ENCODE data around the gene CD79A. TPM values are rescaled to one million over a fixed set of nuclear protein-coding genes. Genes with fewer than 3 reads are reported as not detected.
"Not testable (repeated sequence)": the region's sequence is repeated elsewhere in the genome, so short reads cannot be mapped to it uniquely, and the experiment has no call there.

Gene CD79A
- total and polyA plus RNA-seq, 4 donors = 0.22 to 0.59 (median 0.44) TPM; not detected in 1

DNA sequence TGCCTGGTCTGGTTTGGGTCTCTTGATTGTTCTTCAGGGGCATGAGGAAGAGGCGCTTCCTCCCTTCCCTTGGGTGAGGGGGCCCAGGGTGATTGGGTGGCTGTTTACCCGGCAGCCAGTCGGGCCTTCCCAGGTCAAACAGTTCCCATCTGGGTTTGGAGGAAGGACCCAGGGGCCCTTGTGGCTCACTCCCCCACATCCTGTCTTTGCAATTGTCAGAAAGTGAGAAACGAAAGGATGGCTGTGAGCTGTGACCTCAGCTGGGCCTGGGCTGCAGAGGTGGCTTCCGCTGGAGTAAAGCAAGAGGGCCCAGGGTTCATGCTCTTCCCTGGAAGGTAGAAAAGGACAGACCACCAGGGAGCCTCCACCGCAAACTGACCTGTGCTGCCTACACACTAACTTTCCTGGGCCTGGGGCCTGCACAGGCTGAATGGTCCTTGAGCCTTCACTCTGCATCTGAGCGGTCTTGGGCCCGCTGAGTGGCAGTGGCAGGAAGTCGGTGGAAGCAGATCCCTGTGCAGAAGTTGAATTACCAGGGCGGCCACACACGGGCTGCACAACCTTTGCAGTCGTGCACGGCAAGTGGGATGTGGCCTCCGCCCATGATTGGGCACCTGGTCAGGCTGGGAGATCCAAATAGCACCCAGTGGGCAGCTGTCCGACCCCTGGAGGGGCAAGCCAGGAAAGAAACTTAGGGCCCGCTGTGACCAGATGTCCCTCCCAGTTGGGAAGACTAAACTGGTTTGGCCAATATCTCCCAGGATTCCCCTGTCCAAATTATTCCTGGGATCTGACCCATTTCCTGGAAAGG is 5.3 kb upstream of the CD79A start:
- H3K36me3 ChIP-seq (ENCODE audit: control insufficient read depth, insufficient read depth, low read length) = peaks cover 67% of the 10 kb centered on the region
- no peaks in the 10 kb centered on the region for H3K27me3 ChIP-seq (ENCODE audit: control insufficient read depth, insufficient read depth, low read length)
- 87% methylated on average over 14 of the region's 16 CpGs for WGBS (ENCODE audit: insufficient coverage)
- no peak for DNase-seq (ENCODE audit: low read depth in 4 of 6, low spot score in 6 of 6)
- no peaks in the 10 kb centered on the region for H3K4me1 ChIP-seq (ENCODE audit: control insufficient read depth, insufficient read depth, low read length)
- no peak overlapping the region for H3K4me3 ChIP-seq (ENCODE audit: low read depth, low read length)
- no peaks in the 10 kb centered on the region for H3K9me3 ChIP-seq (ENCODE audit: control insufficient read depth, insufficient read depth, low read length)
- H3K27ac ChIP-seq (ENCODE audit: low read depth, low read length) = no peak overlapping the region

GRCh38 chr19:41872384-41872774 is 4.7 kb upstream of the CD79A start:
- Histone ChIP-seq H3K4me1 (ENCODE audit: control insufficient read depth, insufficient read depth, low read length) (no peaks in the 10 kb centered on the region), H3K36me3 (ENCODE audit: control insufficient read depth, insufficient read depth, low read length) (peaks cover 61% of the 10 kb centered on the region), H3K4me3 (ENCODE audit: low read depth, low read length) (no peak overlapping the region), H3K27me3 (ENCODE audit: control insufficient read depth, insufficient read depth, low read length) (no peaks in the 10 kb centered on the region), H3K9me3 (ENCODE audit: control insufficient read depth, insufficient read depth, low read length) (no peaks in the 10 kb centered on the region), H3K27ac (ENCODE audit: low read depth, low read length) (no peak overlapping the region)
- WGBS (ENCODE audit: insufficient coverage) = 87% methylated on average over 11 of the region's 12 CpGs
- DNase-seq (ENCODE audit: low read depth in 4 of 6, low spot score in 6 of 6) = no peak

DNA sequence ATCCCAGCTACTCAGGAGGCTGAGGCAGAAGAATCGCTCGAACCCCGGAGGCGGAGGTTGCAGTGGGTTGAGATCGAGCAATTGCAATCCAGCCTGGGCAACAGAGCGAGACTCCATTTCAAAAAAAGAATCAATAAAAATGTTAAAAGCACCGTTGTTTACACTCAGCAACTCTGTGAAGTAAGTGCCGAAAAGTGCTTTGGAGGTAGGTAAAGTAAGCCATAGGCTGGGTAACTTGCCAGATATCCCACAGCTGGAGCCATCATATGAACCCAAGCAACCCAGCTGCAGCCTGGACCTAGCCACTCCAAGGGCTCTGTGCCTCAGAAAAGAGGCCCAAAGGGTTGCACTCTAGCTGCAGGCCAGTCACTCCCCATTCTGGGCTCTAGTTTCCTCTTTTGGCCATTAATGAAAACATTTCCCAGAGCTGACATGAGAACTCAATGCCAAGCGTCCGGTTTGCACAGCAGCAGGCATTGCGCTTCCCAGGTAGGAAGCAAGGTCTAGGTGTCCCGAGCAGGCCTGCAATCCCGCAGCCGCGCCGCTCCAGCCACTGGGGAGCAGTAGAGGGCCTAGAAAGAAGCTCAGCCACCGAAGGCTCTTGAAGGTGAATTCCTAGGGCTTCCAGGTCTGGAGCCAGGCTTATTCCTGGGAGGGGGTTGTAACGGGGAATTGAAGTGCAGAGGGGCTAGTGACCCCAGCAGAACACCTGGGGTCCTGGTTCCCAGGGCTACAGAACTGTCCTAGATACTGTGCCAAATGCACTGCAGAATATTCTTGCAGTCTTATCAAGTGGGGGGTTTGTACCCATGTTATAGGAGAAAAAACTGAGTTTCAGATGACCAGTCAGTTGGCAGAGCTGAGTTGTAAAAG is 4.1 kb upstream of the CD79A start:
- WGBS (ENCODE audit: insufficient coverage) = 40% methylated on average over 15 of the region's 18 CpGs
- H3K27me3 ChIP-seq (ENCODE audit: control insufficient read depth, insufficient read depth, low read length) = no peaks in the 10 kb centered on the region
- H3K4me1 ChIP-seq (ENCODE audit: control insufficient read depth, insufficient read depth, low read length) = peaks cover under 1% of the 10 kb centered on the region
- no peak overlapping the region for H3K27ac ChIP-seq (ENCODE audit: low read depth, low read length)
- DNase-seq (ENCODE audit: low read depth in 4 of 6, low spot score in 6 of 6) = peak in 2 of 6 donors; percentile 55 to 68
- no peaks in the 10 kb centered on the region for H3K9me3 ChIP-seq (ENCODE audit: control insufficient read depth, insufficient read depth, low read length)
- H3K4me3 ChIP-seq (ENCODE audit: low read depth, low read length) = no peak overlapping the region
- peaks cover 55% of the 10 kb centered on the region for H3K36me3 ChIP-seq (ENCODE audit: control insufficient read depth, insufficient read depth, low read length)

DNA sequence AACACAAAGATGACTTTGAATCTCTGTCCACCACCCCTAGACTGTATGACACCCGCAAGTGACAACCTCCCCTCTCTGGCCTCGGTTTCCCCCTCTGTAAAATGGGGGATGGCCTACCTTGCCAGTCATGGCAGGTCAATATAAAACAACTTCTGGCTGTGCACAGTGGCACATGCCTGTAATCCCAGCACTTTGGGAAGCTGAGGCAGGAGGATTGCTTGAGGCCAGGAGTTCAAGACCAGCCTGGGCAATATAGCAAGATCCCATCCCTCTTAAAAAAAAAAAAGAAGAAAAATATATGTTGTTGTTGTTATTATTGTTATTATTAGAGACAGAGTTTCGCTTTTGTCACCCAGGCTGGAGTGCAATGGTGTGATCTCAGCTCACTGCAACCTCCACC is 1.1 kb upstream of the CD79A start:
- not testable (repeated sequence) for H3K27me3 ChIP-seq (ENCODE audit: control insufficient read depth, insufficient read depth, low read length); DNase-seq (ENCODE audit: low read depth in 4 of 6, low spot score in 6 of 6); H3K4me1 ChIP-seq (ENCODE audit: control insufficient read depth, insufficient read depth, low read length); H3K9me3 ChIP-seq (ENCODE audit: control insufficient read depth, insufficient read depth, low read length); H3K4me3 ChIP-seq (ENCODE audit: low read depth, low read length); H3K27ac ChIP-seq (ENCODE audit: low read depth, low read length)
- H3K36me3 ChIP-seq (ENCODE audit: control insufficient read depth, insufficient read depth, low read length) = peaks cover 25% of the 10 kb centered on the region
- WGBS (ENCODE audit: insufficient coverage) = 80% methylated on average over 1 of the region's 3 CpGs

GRCh38 chr19:41877916-41878905 is 1.1 kb downstream of the CD79A start:
- no peaks in the 10 kb centered on the region for H3K9me3 ChIP-seq (ENCODE audit: control insufficient read depth, insufficient read depth, low read length)
- H3K27me3 ChIP-seq (ENCODE audit: control insufficient read depth, insufficient read depth, low read length) = peaks cover 3% of the 10 kb centered on the region
- H3K4me1 ChIP-seq (ENCODE audit: control insufficient read depth, insufficient read depth, low read length) = peaks cover 4% of the 10 kb centered on the region
- no peak overlapping the region for H3K4me3 ChIP-seq (ENCODE audit: low read depth, low read length)
- 52% methylated on average over 13 of the region's 17 CpGs for WGBS (ENCODE audit: insufficient coverage)
- peaks cover 4% of the 10 kb centered on the region for H3K36me3 ChIP-seq (ENCODE audit: control insufficient read depth, insufficient read depth, low read length)
- no peak overlapping the region for H3K27ac ChIP-seq (ENCODE audit: low read depth, low read length)
- DNase-seq (ENCODE audit: low read depth in 4 of 6, low spot score in 6 of 6) = no peak

- Histone ChIP-seq H3K27me3 (ENCODE audit: control insufficient read depth, insufficient read depth, low read length) (peaks cover 8% of the 10 kb centered on the region), H3K27ac (ENCODE audit: low read depth, low read length) (no peak overlapping the region)
- 74% methylated on average over 21 of the region's 21 CpGs for WGBS (ENCODE audit: insufficient coverage)
Observed at GRCh38 chr19:41879080-41879479, 2.0 kb downstream of the CD79A start.

GRCh38 chr19:41879670-41880328 is 2.7 kb downstream of the CD79A start:
- no peaks in the 10 kb centered on the region for H3K9me3 ChIP-seq (ENCODE audit: control insufficient read depth, insufficient read depth, low read length)
- H3K4me3 ChIP-seq (ENCODE audit: low read depth, low read length) = no peak overlapping the region
- DNase-seq (ENCODE audit: low read depth in 4 of 6, low spot score in 6 of 6) = no peak
- H3K27me3 ChIP-seq (ENCODE audit: control insufficient read depth, insufficient read depth, low read length) = peaks cover 8% of the 10 kb centered on the region
- H3K4me1 ChIP-seq (ENCODE audit: control insufficient read depth, insufficient read depth, low read length) = peaks cover 17% of the 10 kb centered on the region
- no peaks in the 10 kb centered on the region for H3K36me3 ChIP-seq (ENCODE audit: control insufficient read depth, insufficient read depth, low read length)
- no peak overlapping the region for H3K27ac ChIP-seq (ENCODE audit: low read depth, low read length)
- WGBS (ENCODE audit: insufficient coverage) = 82% methylated on average over 5 of the region's 7 CpGs

More at GRCh38 chr19:41879080-41879479, 2.0 kb downstream of the CD79A start:
- Histone ChIP-seq H3K4me3 (ENCODE audit: low read depth, low read length) (no peak overlapping the region), H3K9me3 (ENCODE audit: control insufficient read depth, insufficient read depth, low read length) (no peaks in the 10 kb centered on the region), H3K36me3 (ENCODE audit: control insufficient read depth, insufficient read depth, low read length) (no peaks in the 10 kb centered on the region), H3K4me1 (ENCODE audit: control insufficient read depth, insufficient read depth, low read length) (peaks cover 11% of the 10 kb centered on the region)
- no peak for DNase-seq (ENCODE audit: low read depth in 4 of 6, low spot score in 6 of 6)

DNA sequence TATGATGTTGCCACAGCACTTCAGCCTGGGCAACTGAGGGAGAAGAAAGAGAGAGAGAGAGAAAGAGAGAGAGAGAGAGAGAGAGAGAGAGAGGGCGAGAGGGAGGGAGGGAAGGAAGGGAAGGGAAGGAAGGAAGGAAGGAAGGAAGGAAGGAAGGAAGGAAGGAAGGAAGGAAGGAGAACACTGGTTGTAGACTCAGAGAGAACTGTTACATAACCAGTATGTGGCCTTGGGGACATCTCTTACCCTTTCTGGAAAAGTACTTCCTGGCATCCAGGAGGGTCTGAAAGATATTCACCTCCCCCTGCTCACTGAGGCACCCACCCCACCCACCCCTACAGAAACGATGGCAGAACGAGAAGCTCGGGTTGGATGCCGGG is 3.2 kb downstream of the CD79A start:
- Histone ChIP-seq H3K4me1 (ENCODE audit: control insufficient read depth, insufficient read depth, low read length) (peaks cover 21% of the 10 kb centered on the region), H3K36me3 (ENCODE audit: control insufficient read depth, insufficient read depth, low read length) (no peaks in the 10 kb centered on the region), H3K4me3 (ENCODE audit: low read depth, low read length) (no peak overlapping the region), H3K27me3 (ENCODE audit: control insufficient read depth, insufficient read depth, low read length) (peaks cover 8% of the 10 kb centered on the region), H3K9me3 (ENCODE audit: control insufficient read depth, insufficient read depth, low read length) (no peaks in the 10 kb centered on the region), H3K27ac (ENCODE audit: low read depth, low read length) (no peak overlapping the region)
- no CpG with 5 or more reads among the region's 5 CpGs for WGBS (ENCODE audit: insufficient coverage)
- DNase-seq (ENCODE audit: low read depth in 4 of 6, low spot score in 6 of 6) = no peak

Measured in spinal cord (tissue), 10 donors.